DOHH2 (cell line): Measurements from ENCODE around the gene ABLIM2.

ENCODE experiments used
- CTCF ChIP-seq: fragments of 200-600 bp; sonication (generic); IDR thresholded peaks from one replicate; pipeline ENCODE4 v1.5.1; 2014; ENCODE audit warnings: antibody characterized with exemption, mild to moderate bottlenecking, low read depth, low read length; ENCODE audit not compliant: poor library complexity, severe bottlenecking
- EZH2phosphoT487 ChIP-seq: fragments of 200-600 bp; sonication (generic); IDR thresholded peaks from 2 replicates; pipeline ENCODE4 v1.6.1; 2017; ENCODE audit warnings: borderline replicate concordance, mild to moderate bottlenecking, antibody characterized with exemption, low read length, moderate library complexity, mixed read lengths

- TF ChIP-seq CTCF = no peak
- no peak for TF ChIP-seq EZH2phosphoT487
These were observed 68.3 kb downstream of the ABLIM2 start for GRCh38 chr4:8090312-8090711.
